Keratinocyte (primary cell): ENCODE results near the gene ZNF541. TPM values are rescaled to one million over a fixed set of nuclear protein-coding genes. Genes with fewer than 3 reads are reported as not detected.

Experiments
- DNase-seq: peaks from one replicate; pipeline ENCODE4 v3.0.0-alpha.2; 2011; ENCODE audit warnings: low read depth, missing footprints, low spot score
- FAIRE-seq: peaks from 2 replicates; lab custom pipeline; 2011; peaks lifted over from hg19 to GRCh38; lab: Jason Lieb, UNC
- H2AFZ ChIP-seq: 2 replicates; pipeline ENCODE4 v1.6.0; 2012; ENCODE audit warnings: low read length, control low read depth, inconsistent platforms; ENCODE audit not compliant: control insufficient read depth
- H3K27ac ChIP-seq: 2 replicates; pipeline ENCODE4 v1.5.1; 2011; ENCODE audit warnings: low read length; ENCODE audit not compliant: control insufficient read depth, insufficient read depth
- H3K27me3 ChIP-seq: 3 replicates; pipeline ENCODE4 v1.6.0; 2011; ENCODE audit warnings: low read length; ENCODE audit not compliant: control insufficient read depth, insufficient read depth; ENCODE audit errors: extremely low read depth
- H3K36me3 ChIP-seq, 2 experiments: 2 replicates in 1 of 2; 3 replicates in 1 of 2; pipeline ENCODE4 v1.5.1; 2011; ENCODE audit warnings: low read length in 2 of 2, mild to moderate bottlenecking in 1 of 2; ENCODE audit not compliant: control insufficient read depth in 2 of 2, insufficient read depth in 2 of 2; ENCODE audit errors: extremely low read depth in 1 of 2
- H3K4me1 ChIP-seq: 3 replicates; pipeline ENCODE4 v1.5.1; 2011; ENCODE audit warnings: low read length; ENCODE audit not compliant: control insufficient read depth, insufficient read depth; ENCODE audit errors: extremely low read depth
- H3K4me2 ChIP-seq: 3 replicates; pipeline ENCODE4 v1.6.0; 2011; ENCODE audit warnings: low read depth, low read length; ENCODE audit not compliant: control insufficient read depth, insufficient read depth; ENCODE audit errors: extremely low read depth
- H3K4me3 ChIP-seq, 3 experiments: fragments of 200-600 bp in 1 of 3; sonication (generic) in 1 of 3; 2 replicates in 2 of 3; 3 replicates in 1 of 3; pipeline ENCODE4 v1.5.1; 2011 to 2016; ENCODE audit warnings: low read length in 3 of 3, mild to moderate bottlenecking in 3 of 3, control low read depth in 2 of 3, inconsistent platforms in 1 of 3, low read depth in 1 of 3, mixed read lengths in 1 of 3, mixed run types in 1 of 3, moderate library complexity in 1 of 3; ENCODE audit not compliant: control insufficient read depth in 2 of 3, insufficient read depth in 2 of 3; ENCODE audit errors: extremely low read depth in 1 of 3
- H3K79me2 ChIP-seq: 2 replicates; pipeline ENCODE4 v1.6.0; 2012; ENCODE audit warnings: low read length; ENCODE audit not compliant: control insufficient read depth, insufficient read depth
- H3K9ac ChIP-seq: 3 replicates; pipeline ENCODE4 v1.6.0; 2011; ENCODE audit warnings: low read length; ENCODE audit not compliant: control insufficient read depth, insufficient read depth; ENCODE audit errors: extremely low read depth
- H3K9me1 ChIP-seq: 3 replicates; pipeline ENCODE4 v1.6.0; 2011; ENCODE audit warnings: low read length; ENCODE audit not compliant: control insufficient read depth, insufficient read depth; ENCODE audit errors: extremely low read depth
- H3K9me3 ChIP-seq: 2 replicates; pipeline ENCODE4 v1.5.1; 2012; ENCODE audit warnings: low read depth, low read length; ENCODE audit not compliant: control insufficient read depth
- H4K20me1 ChIP-seq: 3 replicates; pipeline ENCODE4 v1.6.0; 2011; ENCODE audit warnings: low read length; ENCODE audit not compliant: control insufficient read depth, insufficient read depth; ENCODE audit errors: extremely low read depth
- EZH2 ChIP-seq: IDR thresholded peaks from one replicate; pipeline ENCODE4 v1.6.1; 2012; ENCODE audit warnings: inconsistent platforms, mild to moderate bottlenecking, low read length, moderate library complexity
- dilution Hi-C: fragments of 300-500 bp; cut with MboI; formaldehyde crosslinking; loops from one replicate; pipeline ENCODE4 v1.7.0; 2020; ENCODE audit warnings: low sequenced_read_pairs; ENCODE audit not compliant: extremely low pct_ligation_motif_present
- polyA plus RNA-seq, 5 experiments: library from polyadenylated mRNA; depleted of rRNA in 3 of 5; stranded (reverse) in 3 of 5; stranded (forward) in 1 of 5; unstranded in 1 of 5; fragments of >200 nt; gene quantifications; 1 replicate in 1 of 5; 2 replicates in 3 of 5; 3 replicates in 1 of 5; pipeline versions ENCODE4 v1.2.1 to v1.2.3, GENCODE V29; 2011 to 2012; ENCODE audit warnings: missing spikeins in 2 of 5, low read depth in 1 of 5, low replicate concordance in 1 of 5
- TF ChIP-seq, protein P1 (sequence below), 3 experiments: IDR thresholded peaks in 1 of 3; conservative IDR thresholded peaks in 1 of 3; optimal IDR thresholded peaks in 1 of 3; 2 replicates in 2 of 3; 3 replicates in 1 of 3; pipeline versions ENCODE3 to v1.5.1; 2011; ENCODE audit warnings: low read length in 3 of 3, mild to moderate bottlenecking in 3 of 3, moderate library complexity in 2 of 3, control low read depth in 1 of 3, inconsistent platforms in 1 of 3; ENCODE audit not compliant: insufficient read depth in 2 of 3; ENCODE audit errors: extremely low read depth in 1 of 3

ZNF541 gene
- polyA plus RNA-seq, 1 donor (not counting 4 experiments of a cell fraction or from before 2014, with no cell fraction given) = not detected

DNA sequence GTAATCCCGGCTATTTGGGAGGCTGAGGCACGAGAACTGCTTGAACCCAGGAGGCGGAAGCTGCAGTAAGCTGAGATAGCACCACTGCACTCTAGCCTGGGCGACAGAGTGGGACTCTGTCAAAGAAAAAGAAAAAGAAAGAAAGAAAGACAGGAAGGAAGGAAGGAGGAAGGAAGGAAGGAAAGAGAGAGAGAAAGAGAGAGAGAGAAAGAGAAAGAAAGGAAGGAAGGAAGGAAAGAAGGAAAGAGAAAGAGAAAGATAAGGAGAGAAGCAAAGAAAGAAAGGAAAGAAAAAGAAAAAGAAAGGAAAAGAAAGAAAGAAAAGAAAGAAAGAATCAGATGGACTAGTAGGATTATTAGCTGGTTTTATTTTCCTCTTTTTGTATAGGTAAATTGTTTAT, 22.8 kb downstream of the ZNF541 start:
- H4K20me1 ChIP-seq = no peaks in the 10 kb centered on the region
- no peak overlapping the region for H3K27ac ChIP-seq
- no peaks in the 10 kb centered on the region for H3K4me1 ChIP-seq
- H3K4me3 ChIP-seq = no peak overlapping the region
- peaks cover 16% of the 10 kb centered on the region for H3K27me3 ChIP-seq
- TF ChIP-seq, protein P1, sequence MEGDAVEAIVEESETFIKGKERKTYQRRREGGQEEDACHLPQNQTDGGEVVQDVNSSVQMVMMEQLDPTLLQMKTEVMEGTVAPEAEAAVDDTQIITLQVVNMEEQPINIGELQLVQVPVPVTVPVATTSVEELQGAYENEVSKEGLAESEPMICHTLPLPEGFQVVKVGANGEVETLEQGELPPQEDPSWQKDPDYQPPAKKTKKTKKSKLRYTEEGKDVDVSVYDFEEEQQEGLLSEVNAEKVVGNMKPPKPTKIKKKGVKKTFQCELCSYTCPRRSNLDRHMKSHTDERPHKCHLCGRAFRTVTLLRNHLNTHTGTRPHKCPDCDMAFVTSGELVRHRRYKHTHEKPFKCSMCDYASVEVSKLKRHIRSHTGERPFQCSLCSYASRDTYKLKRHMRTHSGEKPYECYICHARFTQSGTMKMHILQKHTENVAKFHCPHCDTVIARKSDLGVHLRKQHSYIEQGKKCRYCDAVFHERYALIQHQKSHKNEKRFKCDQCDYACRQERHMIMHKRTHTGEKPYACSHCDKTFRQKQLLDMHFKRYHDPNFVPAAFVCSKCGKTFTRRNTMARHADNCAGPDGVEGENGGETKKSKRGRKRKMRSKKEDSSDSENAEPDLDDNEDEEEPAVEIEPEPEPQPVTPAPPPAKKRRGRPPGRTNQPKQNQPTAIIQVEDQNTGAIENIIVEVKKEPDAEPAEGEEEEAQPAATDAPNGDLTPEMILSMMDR (optimal IDR thresholded peaks at IDR 0.05 in 1 of 3, IDR thresholded peaks at IDR 0.05 in 1 of 3, conservative IDR thresholded peaks at IDR 0.05 in 1 of 3; ENCODE audit: extremely low read depth in 1 of 3, insufficient read depth in 2 of 3, low read length in 3 of 3) = no peak
- TF ChIP-seq EZH2 = no peak
- no peaks in the 10 kb centered on the region for H3K9me1 ChIP-seq
- no peak overlapping the region for H2AFZ ChIP-seq
- no peaks in the 10 kb centered on the region for H3K36me3 ChIP-seq
- dilution Hi-C loops = no loop called here
- no peak overlapping the region for H3K4me2 ChIP-seq
- DNase-seq (no peak), FAIRE-seq (no peak)
- no peaks in the 10 kb centered on the region for H3K79me2 ChIP-seq
- H3K9ac ChIP-seq = no peak overlapping the region
- no peaks in the 10 kb centered on the region for H3K9me3 ChIP-seq

DNA sequence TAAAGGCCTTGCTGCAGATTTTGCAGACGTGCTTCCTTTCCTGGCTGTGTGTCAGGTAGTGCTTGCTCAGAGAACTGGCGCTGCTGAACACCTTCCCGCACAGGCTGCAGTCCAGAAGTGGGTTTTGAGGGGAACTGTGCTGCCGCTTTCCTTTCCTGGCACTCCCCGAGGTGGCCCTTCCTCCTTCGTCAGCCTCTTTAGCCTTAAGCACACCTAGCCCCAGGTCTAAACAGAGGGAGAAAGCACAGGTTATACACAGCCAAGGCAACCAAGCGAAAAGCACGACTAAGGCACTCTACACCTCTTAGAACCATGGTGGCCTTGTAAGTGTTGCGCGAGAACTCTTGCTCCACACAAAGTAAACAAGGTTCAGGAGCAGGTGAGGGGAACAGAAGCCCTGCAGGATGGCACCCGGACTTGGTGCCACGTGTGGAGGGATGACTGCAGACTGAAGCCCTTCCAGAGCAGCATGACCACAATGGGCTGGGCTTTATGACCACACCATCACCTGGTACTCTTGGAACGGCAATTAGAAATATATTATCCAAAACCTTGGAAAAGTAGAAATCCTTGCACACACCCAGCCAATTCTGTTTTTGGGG, 23.6 kb downstream of the ZNF541 start:
- dilution Hi-C loops = no loop called here
- H3K4me1 ChIP-seq = no peaks in the 10 kb centered on the region
- no peak overlapping the region for H2AFZ ChIP-seq
- peaks cover 23% of the 10 kb centered on the region for H3K27me3 ChIP-seq
- FAIRE-seq (no peak), DNase-seq (no peak)
- no peak overlapping the region for H3K4me3 ChIP-seq
- H3K79me2 ChIP-seq = no peaks in the 10 kb centered on the region
- H3K9ac ChIP-seq = no peak overlapping the region
- no peak overlapping the region for H3K4me2 ChIP-seq
- TF ChIP-seq, protein P1 (optimal IDR thresholded peaks at IDR 0.05 in 1 of 3, IDR thresholded peaks at IDR 0.05 in 1 of 3, conservative IDR thresholded peaks at IDR 0.05 in 1 of 3; ENCODE audit: extremely low read depth in 1 of 3, insufficient read depth in 2 of 3, low read length in 3 of 3) = no peak
- no peak for TF ChIP-seq EZH2
- no peaks in the 10 kb centered on the region for H3K9me3 ChIP-seq
- no peaks in the 10 kb centered on the region for H3K9me1 ChIP-seq
- no peak overlapping the region for H3K27ac ChIP-seq
- H4K20me1 ChIP-seq = no peaks in the 10 kb centered on the region
- H3K36me3 ChIP-seq = no peaks in the 10 kb centered on the region
